SK-N-SH (cell line): Measurements from ENCODE around the gene SLC22A23.

Experiments
- CTCF ChIP-seq: fragments of 200-600 bp; sonication (generic); IDR thresholded peaks from 2 replicates; pipeline ENCODE4 v1.6.1; 2017; ENCODE audit warnings: antibody characterized with exemption, mild to moderate bottlenecking, moderate library complexity
- GATA2 ChIP-seq: sonication (generic); formaldehyde crosslinking; IDR thresholded peaks from 2 replicates; pipeline ENCODE4 v1.5.0; 2020; ENCODE audit warnings: mild to moderate bottlenecking, missing genetic modification reagents
- REST ChIP-seq: IDR thresholded peaks from 2 replicates; pipeline ENCODE4 v1.6.1; 2012; ENCODE audit warnings: mild to moderate bottlenecking, low read depth, low read length, moderate library complexity

- TF ChIP-seq CTCF = no peak
- TF ChIP-seq REST = no peak
- TF ChIP-seq GATA2 (CRISPR knock-in tag) = no peak
These were observed 147.3 kb downstream of the SLC22A23 start for GRCh38 chr6:3309391-3310050.
